BLaER1 treated with 17β-estradiol and CSF1 and Interleukin-3, amounts not matched to agents 10 nM and 100 nM (cell line): ENCODE results near the gene MPRIP.

Experiments
- H3K27ac ChIP-seq, 11 experiments: shearing (Covaris generic); formaldehyde crosslinking; 2 replicates each; pipeline ENCODE4 v1.8.1; 2022
- H3K27me3 ChIP-seq, 11 experiments: shearing (Covaris generic); formaldehyde crosslinking; 2 replicates each; pipeline ENCODE4 v1.8.1; 2022
- H3K36me3 ChIP-seq, 11 experiments: shearing (Covaris generic); formaldehyde crosslinking; 2 replicates each; pipeline ENCODE4 v1.8.1; 2022
- H3K4me1 ChIP-seq, 10 experiments: shearing (Covaris generic); formaldehyde crosslinking; 2 replicates each; pipeline ENCODE4 v1.8.1; 2022
- H3K4me2 ChIP-seq, 11 experiments: shearing (Covaris generic); formaldehyde crosslinking; 2 replicates each; pipeline ENCODE4 v1.8.1; 2022
- H3K4me3 ChIP-seq, 10 experiments: shearing (Covaris generic); formaldehyde crosslinking; 2 replicates each; pipeline ENCODE4 v1.8.1; 2022
- H3K9ac ChIP-seq, 11 experiments: shearing (Covaris generic); formaldehyde crosslinking; 2 replicates each; pipeline ENCODE4 v1.8.1; 2022
- H3K9me3 ChIP-seq, 11 experiments: shearing (Covaris generic); formaldehyde crosslinking; replicated peaks in 1 of 11; 2 replicates each; pipeline ENCODE4 v1.8.1; 2022
- H4K20me1 ChIP-seq, 11 experiments: shearing (Covaris generic); formaldehyde crosslinking; 2 replicates each; pipeline ENCODE4 v1.8.1; 2022
- Cebpa-rat ChIP-seq, 11 experiments: shearing (Covaris generic); IDR thresholded peaks; 2 replicates each; pipeline ENCODE4 v1.8.1; 2022

Gene MPRIP

GRCh38 chr17:17062866-17063265 lies 20.6 kb downstream of the MPRIP start:
- Histone ChIP-seq H3K27me3 (no peaks in the 10 kb centered on the region), H3K9me3 (no peaks in the 10 kb centered on the region), H3K4me1 (peaks cover 60 to 100% (median 95%) of the 10 kb centered on the region in 10 experiments), H3K27ac (peak overlapping the region in 9 of 11 experiments; percentile 35 to 79 (median 60); a peak in 17 of 22 replicates), H3K36me3 (peaks cover 0 to 33% (median 13%) of the 10 kb centered on the region in 11 experiments; a peak in 16 of 22 replicates), H3K4me2 (peak overlapping the region; percentile 67 to 93 (median 84)), H3K9ac (peak overlapping the region in 7 of 11 experiments; percentile 4 to 65 (median 47); a peak in 10 of 22 replicates), H3K4me3 (no peak overlapping the region), H4K20me1 (peaks cover 73 to 100% (median 96%) of the 10 kb centered on the region in 11 experiments; a peak in 21 of 22 replicates)
- TF ChIP-seq Cebpa-rat (IDR thresholded peaks at IDR 0.05), result no peak

DNA sequence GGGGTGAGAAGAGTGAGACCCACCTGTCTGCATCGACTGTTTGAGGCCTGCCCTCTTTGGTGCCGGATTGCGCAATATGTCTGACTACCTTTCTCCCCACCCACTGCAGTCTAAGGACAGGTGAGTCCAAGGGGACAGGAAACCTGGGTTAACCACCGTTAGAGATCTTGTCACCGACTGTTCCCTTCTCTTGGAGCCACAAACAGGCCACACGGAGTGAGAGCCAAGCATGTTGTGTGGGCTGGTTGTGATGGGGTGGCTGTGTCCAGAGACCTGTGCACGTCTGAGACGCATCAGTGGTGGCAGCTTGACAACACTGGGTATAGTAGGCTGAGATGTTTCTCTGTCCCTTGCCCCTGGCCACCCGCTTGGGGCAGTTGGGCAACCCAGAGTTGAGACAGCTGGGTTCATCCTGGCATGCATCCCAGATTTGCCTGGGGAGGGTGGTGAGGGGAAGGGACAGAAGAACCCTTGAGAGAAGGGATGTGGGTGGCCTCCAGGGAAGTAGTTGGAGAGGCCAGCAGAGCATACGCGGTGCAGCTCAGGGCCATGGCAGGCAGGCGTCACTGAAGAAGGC lies 21.4 kb downstream of the MPRIP start:
- 0 out of 20 replicates have a peak overlapping the region, but pooled peaks of 1 of the 10 experiments have one; percentile 8 for H3K4me3 ChIP-seq
- TF ChIP-seq Cebpa-rat (IDR thresholded peaks at IDR 0.05), result peak; percentile 66 to 99 (median 90); a peak in 19 of 22 replicates
- H3K4me2 ChIP-seq, result peak overlapping the region; percentile 67 to 93 (median 84)
- peaks cover 65 to 100% (median 96%) of the 10 kb centered on the region in 11 experiments; a peak in 21 of 22 replicates for H4K20me1 ChIP-seq
- peak overlapping the region in 6 of 11 experiments; percentile 2 to 65 (median 49); a peak in 11 of 22 replicates for H3K9ac ChIP-seq
- no peaks in the 10 kb centered on the region for H3K9me3 ChIP-seq
- no peaks in the 10 kb centered on the region for H3K27me3 ChIP-seq
- peaks cover 63 to 94% (median 88%) of the 10 kb centered on the region in 10 experiments for H3K4me1 ChIP-seq
- H3K27ac ChIP-seq, result peak overlapping the region in 9 of 11 experiments; percentile 35 to 79 (median 60); a peak in 17 of 22 replicates
- H3K36me3 ChIP-seq, result peaks cover 0 to 25% (median 7%) of the 10 kb centered on the region in 11 experiments; a peak in 11 of 22 replicates

DNA sequence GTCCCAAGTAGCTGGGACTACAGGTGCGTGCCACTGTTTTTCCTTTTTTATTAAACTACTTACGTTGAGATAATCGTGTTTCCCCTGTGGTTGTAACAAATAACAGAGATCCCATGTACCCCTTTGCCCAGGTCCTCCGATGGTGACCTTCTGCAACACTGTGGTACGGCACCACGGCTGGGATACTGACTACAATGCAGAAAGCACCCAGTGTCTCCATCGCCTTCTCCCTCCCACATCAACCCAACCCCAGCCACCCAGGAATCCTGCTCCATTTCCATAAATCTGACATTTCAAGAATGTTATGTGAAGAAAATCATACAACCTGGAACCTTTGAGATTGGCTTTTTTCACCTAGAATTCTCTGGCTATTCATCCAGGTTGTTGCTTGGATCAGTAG lies 22.1 kb downstream of the MPRIP start:
- Histone ChIP-seq H3K4me3 (no peak overlapping the region), H3K9me3 (no peaks in the 10 kb centered on the region), H3K36me3 (peaks cover 0 to 20% (median 2%) of the 10 kb centered on the region in 11 experiments; a peak in 8 of 22 replicates), H4K20me1 (peaks cover 58 to 100% (median 90%) of the 10 kb centered on the region in 11 experiments; a peak in 21 of 22 replicates), H3K27me3 (no peaks in the 10 kb centered on the region), H3K9ac (no peak overlapping the region), H3K4me2 (peak overlapping the region; percentile 67 to 93 (median 84)), H3K4me1 (peaks cover 63 to 87% (median 81%) of the 10 kb centered on the region in 10 experiments), H3K27ac (peak overlapping the region in 7 of 11 experiments; percentile 15 to 79 (median 66); a peak in 8 of 22 replicates)
- no peak for TF ChIP-seq Cebpa-rat (IDR thresholded peaks at IDR 0.05)

DNA sequence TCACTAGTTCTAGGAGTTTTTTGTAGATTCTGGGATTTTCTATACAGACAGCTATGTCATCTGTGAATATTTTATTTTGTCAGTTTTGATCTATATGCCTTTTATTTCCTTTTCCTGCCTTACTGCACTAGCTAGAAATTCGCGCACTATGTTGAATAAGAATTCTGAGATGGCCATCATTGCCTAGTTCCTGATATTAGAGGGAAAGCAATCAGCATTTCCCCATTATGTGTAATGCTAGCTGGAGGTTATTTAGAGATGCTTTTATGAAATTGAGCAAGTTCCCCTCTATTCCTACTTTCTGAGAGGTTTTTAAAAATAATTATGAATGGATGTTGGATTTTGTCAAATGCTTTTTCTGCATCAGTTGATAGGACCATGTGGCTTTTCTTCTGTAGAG lies 23.8 kb downstream of the MPRIP start:
- H3K4me1 ChIP-seq, result peaks cover 62 to 84% (median 78%) of the 10 kb centered on the region in 10 experiments
- no peak overlapping the region for H3K27ac ChIP-seq
- no peak overlapping the region for H3K4me3 ChIP-seq
- TF ChIP-seq Cebpa-rat (IDR thresholded peaks at IDR 0.05), result no peak
- H3K9me3 ChIP-seq, result no peaks in the 10 kb centered on the region
- H3K36me3 ChIP-seq, result peaks cover 0 to 32% (median 13%) of the 10 kb centered on the region in 11 experiments; a peak in 14 of 22 replicates
- H3K9ac ChIP-seq, result no peak overlapping the region
- H3K27me3 ChIP-seq, result no peaks in the 10 kb centered on the region
- H4K20me1 ChIP-seq, result peaks cover 54 to 100% (median 90%) of the 10 kb centered on the region in 11 experiments; a peak in 21 of 22 replicates
- H3K4me2 ChIP-seq, result peak overlapping the region; percentile 2 to 93 (median 34); a peak in 19 of 22 replicates

DNA sequence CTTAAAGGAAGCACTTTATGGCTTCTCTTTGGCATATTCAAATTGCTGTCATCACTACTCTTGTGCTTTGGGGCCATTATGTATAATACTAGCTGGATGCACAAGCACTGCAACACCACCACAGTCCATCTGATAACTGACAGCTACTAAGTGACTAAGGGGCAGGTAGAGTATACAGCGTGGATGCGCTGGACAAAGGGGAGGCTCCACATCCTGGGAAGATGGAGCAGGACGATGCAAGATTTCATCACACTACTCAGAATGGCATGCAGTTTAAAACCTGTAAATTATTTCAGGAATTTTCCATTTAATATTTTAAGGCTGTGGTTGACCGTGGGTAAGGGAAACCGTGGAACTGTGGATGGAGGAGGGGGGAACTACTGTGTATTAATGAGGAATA lies 25.0 kb downstream of the MPRIP start:
- peaks cover 64 to 84% (median 78%) of the 10 kb centered on the region in 10 experiments for H3K4me1 ChIP-seq
- peaks cover 54 to 100% (median 90%) of the 10 kb centered on the region in 11 experiments; a peak in 21 of 22 replicates for H4K20me1 ChIP-seq
- H3K4me2 ChIP-seq, result peak overlapping the region in 9 of 11 experiments; percentile 9 to 93 (median 18); a peak in 10 of 22 replicates
- no peak for TF ChIP-seq Cebpa-rat (IDR thresholded peaks at IDR 0.05)
- H3K9ac ChIP-seq, result no peak overlapping the region
- H3K27me3 ChIP-seq, result no peaks in the 10 kb centered on the region
- no peak overlapping the region for H3K4me3 ChIP-seq
- no peaks in the 10 kb centered on the region for H3K9me3 ChIP-seq
- H3K36me3 ChIP-seq, result peaks cover 0 to 39% (median 17%) of the 10 kb centered on the region in 11 experiments; a peak in 16 of 22 replicates
- no peak overlapping the region; a peak in 1 of 22 replicates for H3K27ac ChIP-seq

GRCh38 chr17:17069849-17070248 lies 27.6 kb downstream of the MPRIP start:
- H3K36me3 ChIP-seq, result peaks cover 0 to 57% (median 37%) of the 10 kb centered on the region in 11 experiments; a peak in 18 of 22 replicates
- no peak for TF ChIP-seq Cebpa-rat (IDR thresholded peaks at IDR 0.05)
- H3K9ac ChIP-seq, result no peak overlapping the region
- peaks cover 64 to 84% (median 78%) of the 10 kb centered on the region in 10 experiments for H3K4me1 ChIP-seq
- H3K27ac ChIP-seq, result no peak overlapping the region
- peak overlapping the region in 1 of 11 experiments; percentile 6; a peak in 1 of 22 replicates for H3K4me2 ChIP-seq
- H4K20me1 ChIP-seq, result peaks cover 55 to 100% (median 90%) of the 10 kb centered on the region in 11 experiments; a peak in 21 of 22 replicates
- H3K4me3 ChIP-seq, result no peak overlapping the region
- no peaks in the 10 kb centered on the region for H3K27me3 ChIP-seq
- no peaks in the 10 kb centered on the region for H3K9me3 ChIP-seq

DNA sequence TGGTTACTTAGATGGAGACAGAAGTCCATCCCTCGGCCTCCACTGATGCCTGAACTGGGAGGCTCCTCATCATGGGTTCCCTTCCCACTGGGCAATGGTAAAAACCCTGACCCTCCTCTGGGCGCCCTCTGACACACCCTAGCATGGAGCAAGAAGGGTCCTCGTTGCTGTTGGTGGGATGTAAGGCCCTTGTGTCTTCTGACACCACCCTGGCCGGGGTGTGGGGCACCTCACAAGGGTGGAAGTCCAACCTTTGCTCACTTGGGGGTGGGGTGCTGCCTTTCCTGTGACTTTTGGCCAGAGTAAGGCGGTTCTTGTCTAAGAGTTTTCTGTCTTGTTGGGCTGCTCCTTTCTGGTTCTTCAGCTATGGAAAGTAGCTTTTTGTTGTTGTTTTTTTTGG lies 28.7 kb downstream of the MPRIP start:
- TF ChIP-seq Cebpa-rat (IDR thresholded peaks at IDR 0.05), result no peak
- Histone ChIP-seq H3K27me3 (no peaks in the 10 kb centered on the region), H3K27ac (peak overlapping the region in 3 of 11 experiments; percentile 9 to 33 (median 17); a peak in 3 of 22 replicates), H3K36me3 (peaks cover 0 to 64% (median 45%) of the 10 kb centered on the region in 11 experiments; a peak in 18 of 22 replicates), H3K4me1 (peaks cover 60 to 84% (median 76%) of the 10 kb centered on the region in 10 experiments), H4K20me1 (peaks cover 66 to 100% (median 97%) of the 10 kb centered on the region in 11 experiments; a peak in 21 of 22 replicates), H3K4me3 (no peak overlapping the region), H3K4me2 (peak overlapping the region in 9 of 11 experiments; percentile 3 to 59 (median 33); a peak in 17 of 22 replicates), H3K9me3 (no peaks in the 10 kb centered on the region), H3K9ac (no peak overlapping the region)

GRCh38 chr17:17071531-17072360 lies 29.5 kb downstream of the MPRIP start:
- H3K27me3 ChIP-seq, result no peaks in the 10 kb centered on the region
- H4K20me1 ChIP-seq, result peaks cover 72 to 100% (median 97%) of the 10 kb centered on the region in 11 experiments; a peak in 21 of 22 replicates
- H3K9ac ChIP-seq, result 0 out of 22 replicates have a peak overlapping the region, but pooled peaks of 1 of the 11 experiments have one; percentile 25
- H3K4me2 ChIP-seq, result peak overlapping the region in 9 of 11 experiments; percentile 3 to 59 (median 33)
- H3K4me3 ChIP-seq, result no peak overlapping the region
- no peaks in the 10 kb centered on the region for H3K9me3 ChIP-seq
- H3K27ac ChIP-seq, result peak overlapping the region in 5 of 11 experiments; percentile 1 to 33 (median 9); a peak in 1 of 22 replicates
- peaks cover 4 to 72% (median 54%) of the 10 kb centered on the region in 11 experiments; a peak in 20 of 22 replicates for H3K36me3 ChIP-seq
- TF ChIP-seq Cebpa-rat (IDR thresholded peaks at IDR 0.05), result no peak
- H3K4me1 ChIP-seq, result peaks cover 52 to 82% (median 70%) of the 10 kb centered on the region in 10 experiments
